ENCODE measurements around the gene EPHB1. TPM values are rescaled to one million over a fixed set of nuclear protein-coding genes. Genes with fewer than 3 reads are reported as not detected.

The EPHB1 gene
- polyA plus RNA-seq, 3 donors, result 0.06 to 0.55 TPM; not detected in 1

GRCh38 chr3:135263331-135263730 is 468.3 kb downstream of the EPHB1 start:
- no peaks in the 10 kb centered on the region for H3K4me1 ChIP-seq (ENCODE audit: control insufficient read depth in 1 of 2, insufficient read depth in 2 of 2, low read length in 2 of 2)
- no peaks in the 10 kb centered on the region for H3K36me3 ChIP-seq (replicated peaks in 1 of 2; ENCODE audit: control insufficient read depth in 1 of 2, insufficient read depth in 2 of 2, low read length in 2 of 2)
- H3K9me3 Mint-ChIP-seq, result peaks cover 0 to 11% (median 5%) of the 10 kb centered on the region in 7 donors
- H3K36me3 Mint-ChIP-seq, result no peaks in the 10 kb centered on the region
- no peaks in the 10 kb centered on the region for H4K20me1 ChIP-seq (ENCODE audit: insufficient read depth, low read length)
- DNase-seq, result no peak
- H3K27ac ChIP-seq (ENCODE audit: low read depth in 1 of 2, low read length in 2 of 2), result no peak overlapping the region
- no peaks in the 10 kb centered on the region for H3K27me3 ChIP-seq (ENCODE audit: control insufficient read depth in 2 of 2, insufficient read depth in 2 of 2, low read length in 2 of 2)
- no peak overlapping the region for H3K9ac ChIP-seq (ENCODE audit: insufficient read depth, low read length, poor library complexity, severe bottlenecking)
- 84% methylated on average over 3 of the region's 3 CpGs for WGBS (ENCODE audit: insufficient coverage)
- no peaks in the 10 kb centered on the region for H3K9me3 ChIP-seq (replicated peaks in 1 of 2; ENCODE audit: control insufficient read depth in 1 of 2, insufficient read depth in 1 of 2, low read length in 2 of 2)
- no peak overlapping the region for H3K4me2 ChIP-seq (replicated peaks; ENCODE audit: extremely low read depth, low read length, poor library complexity, severe bottlenecking)
- no peak for TF ChIP-seq CTCF (IDR thresholded peaks at IDR 0.05)
- no peaks in the 10 kb centered on the region for H3K79me2 ChIP-seq (ENCODE audit: insufficient read depth, low read length)
- no peak overlapping the region for H3K4me3 Mint-ChIP-seq
- no peak overlapping the region for H3K27ac Mint-ChIP-seq
- no peak overlapping the region for H3K4me3 ChIP-seq (replicated peaks in 1 of 3; ENCODE audit: low read depth in 2 of 3, low read length in 3 of 3)
- H3K27me3 Mint-ChIP-seq (ENCODE audit: low read depth in 3 of 3), result peaks cover 3 to 9% (median 5%) of the 10 kb centered on the region in 3 donors
- intact Hi-C loops (cut with micrococcal nuclease), result no loop called here
- no peaks in the 10 kb centered on the region for H3K4me1 Mint-ChIP-seq
- no peak overlapping the region for H2AFZ ChIP-seq (ENCODE audit: insufficient read depth, low read depth, low read length, poor library complexity, severe bottlenecking)

- Histone ChIP-seq H3K27me3 (ENCODE audit: control insufficient read depth in 2 of 2, insufficient read depth in 2 of 2, low read length in 2 of 2) (no peaks in the 10 kb centered on the region), H3K79me2 (ENCODE audit: insufficient read depth, low read length) (no peaks in the 10 kb centered on the region), H4K20me1 (ENCODE audit: insufficient read depth, low read length) (no peaks in the 10 kb centered on the region), H3K9me3 (replicated peaks in 1 of 2; ENCODE audit: control insufficient read depth in 1 of 2, insufficient read depth in 1 of 2, low read length in 2 of 2) (no peaks in the 10 kb centered on the region), H3K9ac (ENCODE audit: insufficient read depth, low read length, poor library complexity, severe bottlenecking) (no peak overlapping the region), H2AFZ (ENCODE audit: insufficient read depth, low read depth, low read length, poor library complexity, severe bottlenecking) (no peak overlapping the region), H3K27ac (ENCODE audit: low read depth in 1 of 2, low read length in 2 of 2) (no peak overlapping the region), H3K4me1 (ENCODE audit: control insufficient read depth in 1 of 2, insufficient read depth in 2 of 2, low read length in 2 of 2) (no peaks in the 10 kb centered on the region), H3K4me2 (replicated peaks; ENCODE audit: extremely low read depth, low read length, poor library complexity, severe bottlenecking) (no peak overlapping the region), H3K36me3 (replicated peaks in 1 of 2; ENCODE audit: control insufficient read depth in 1 of 2, insufficient read depth in 2 of 2, low read length in 2 of 2) (no peaks in the 10 kb centered on the region), H3K4me3 (replicated peaks in 1 of 3; ENCODE audit: low read depth in 2 of 3, low read length in 3 of 3) (no peak overlapping the region)
- H3K27me3 Mint-ChIP-seq (ENCODE audit: low read depth in 3 of 3), result peaks cover 1 to 9% (median 4%) of the 10 kb centered on the region in 3 donors
- H3K27ac Mint-ChIP-seq, result no peak overlapping the region
- H3K4me3 Mint-ChIP-seq, result no peak overlapping the region
- no peaks in the 10 kb centered on the region for H3K4me1 Mint-ChIP-seq
- no peaks in the 10 kb centered on the region for H3K36me3 Mint-ChIP-seq
- no peak for DNase-seq
- H3K9me3 Mint-ChIP-seq, result peaks cover 0 to 13% (median 3%) of the 10 kb centered on the region in 7 donors
- WGBS (ENCODE audit: insufficient coverage), result no CpG with 5 or more reads among the region's 6 CpGs
- intact Hi-C loops (cut with micrococcal nuclease), result no loop called here
- no peak for TF ChIP-seq CTCF (IDR thresholded peaks at IDR 0.05)
These were observed 472.4 kb downstream of the EPHB1 start for GRCh38 chr3:135267487-135267886.
